MM.1S (cell line): ENCODE data around the gene COL26A1.

ENCODE experiments used
- EZH2 ChIP-seq: fragments of 300-600 bp; sonication (generic); optimal IDR thresholded peaks from 2 replicates; pipeline ENCODE3; 2017; ENCODE audit warnings: low read depth, mild to moderate bottlenecking, antibody characterized with exemption, low read length, mixed read lengths
- TF ChIP-seq, protein P1 (sequence below): fragments of 300-600 bp; sonication (generic); IDR thresholded peaks from 2 replicates; pipeline ENCODE4 v1.5.1; 2016; ENCODE audit warnings: antibody characterized with exemption, low read length, mixed read lengths

DNA sequence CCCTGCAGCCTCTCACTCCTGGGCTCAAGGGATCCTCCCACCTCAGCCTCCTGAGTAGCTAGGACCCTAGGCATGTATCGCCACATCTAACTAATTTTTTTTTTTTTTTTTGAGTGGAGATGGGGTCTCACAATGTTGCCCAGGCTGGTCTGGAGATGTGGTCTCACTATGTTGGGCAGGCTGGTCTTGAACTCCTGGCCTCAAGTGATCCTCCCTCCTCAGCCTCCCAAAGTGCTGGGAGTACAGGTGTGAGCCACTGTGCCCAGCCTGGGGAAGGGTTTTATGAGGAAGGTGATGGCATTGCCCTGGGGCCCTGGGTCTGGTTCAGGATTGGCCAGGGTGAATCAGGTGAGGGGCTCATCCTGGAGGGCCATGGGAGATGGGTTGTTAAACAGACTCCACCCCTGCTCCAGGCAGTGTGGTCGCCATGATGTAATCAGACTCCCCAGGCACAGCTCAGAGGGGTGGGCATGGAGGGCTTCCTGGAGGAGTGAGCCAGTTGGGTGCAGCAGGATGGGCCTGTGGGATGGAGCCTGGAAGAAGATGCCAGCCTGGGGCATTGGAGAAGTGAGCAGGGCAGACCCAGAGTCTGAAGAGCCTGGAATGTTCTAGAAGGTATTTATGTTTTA lies 183.7 kb downstream of the COL26A1 start:
- no peak for TF ChIP-seq EZH2
- TF ChIP-seq, protein P1, sequence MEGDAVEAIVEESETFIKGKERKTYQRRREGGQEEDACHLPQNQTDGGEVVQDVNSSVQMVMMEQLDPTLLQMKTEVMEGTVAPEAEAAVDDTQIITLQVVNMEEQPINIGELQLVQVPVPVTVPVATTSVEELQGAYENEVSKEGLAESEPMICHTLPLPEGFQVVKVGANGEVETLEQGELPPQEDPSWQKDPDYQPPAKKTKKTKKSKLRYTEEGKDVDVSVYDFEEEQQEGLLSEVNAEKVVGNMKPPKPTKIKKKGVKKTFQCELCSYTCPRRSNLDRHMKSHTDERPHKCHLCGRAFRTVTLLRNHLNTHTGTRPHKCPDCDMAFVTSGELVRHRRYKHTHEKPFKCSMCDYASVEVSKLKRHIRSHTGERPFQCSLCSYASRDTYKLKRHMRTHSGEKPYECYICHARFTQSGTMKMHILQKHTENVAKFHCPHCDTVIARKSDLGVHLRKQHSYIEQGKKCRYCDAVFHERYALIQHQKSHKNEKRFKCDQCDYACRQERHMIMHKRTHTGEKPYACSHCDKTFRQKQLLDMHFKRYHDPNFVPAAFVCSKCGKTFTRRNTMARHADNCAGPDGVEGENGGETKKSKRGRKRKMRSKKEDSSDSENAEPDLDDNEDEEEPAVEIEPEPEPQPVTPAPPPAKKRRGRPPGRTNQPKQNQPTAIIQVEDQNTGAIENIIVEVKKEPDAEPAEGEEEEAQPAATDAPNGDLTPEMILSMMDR = no peak
